IPS-18a (cell line): ENCODE results near the gene OXTR.

Experiments
- H3K27ac ChIP-seq: one replicate; pipeline ENCODE4 v1.5.1; 2013; ENCODE audit warnings: low read length
- H3K27me3 ChIP-seq: one replicate; pipeline ENCODE4 v1.6.1; 2013; ENCODE audit warnings: mild to moderate bottlenecking, low read length; ENCODE audit not compliant: control insufficient read depth, insufficient read depth
- H3K36me3 ChIP-seq: one replicate; pipeline ENCODE4 v1.6.1; 2013; ENCODE audit warnings: low read depth, low read length; ENCODE audit not compliant: control insufficient read depth
- H3K4me1 ChIP-seq: one replicate; pipeline ENCODE4 v1.6.1; 2013; ENCODE audit warnings: low read depth, low read length; ENCODE audit not compliant: control insufficient read depth
- H3K4me3 ChIP-seq: one replicate; pipeline ENCODE4 v1.5.1; 2013; ENCODE audit warnings: low read length
- H3K9ac ChIP-seq: one replicate; pipeline ENCODE4 v1.6.1; 2013; ENCODE audit warnings: mild to moderate bottlenecking, low read length, moderate library complexity
- H3K9me3 ChIP-seq: one replicate; pipeline ENCODE4 v1.6.1; 2013; ENCODE audit warnings: low read depth, low read length; ENCODE audit not compliant: control insufficient read depth

OXTR gene

DNA sequence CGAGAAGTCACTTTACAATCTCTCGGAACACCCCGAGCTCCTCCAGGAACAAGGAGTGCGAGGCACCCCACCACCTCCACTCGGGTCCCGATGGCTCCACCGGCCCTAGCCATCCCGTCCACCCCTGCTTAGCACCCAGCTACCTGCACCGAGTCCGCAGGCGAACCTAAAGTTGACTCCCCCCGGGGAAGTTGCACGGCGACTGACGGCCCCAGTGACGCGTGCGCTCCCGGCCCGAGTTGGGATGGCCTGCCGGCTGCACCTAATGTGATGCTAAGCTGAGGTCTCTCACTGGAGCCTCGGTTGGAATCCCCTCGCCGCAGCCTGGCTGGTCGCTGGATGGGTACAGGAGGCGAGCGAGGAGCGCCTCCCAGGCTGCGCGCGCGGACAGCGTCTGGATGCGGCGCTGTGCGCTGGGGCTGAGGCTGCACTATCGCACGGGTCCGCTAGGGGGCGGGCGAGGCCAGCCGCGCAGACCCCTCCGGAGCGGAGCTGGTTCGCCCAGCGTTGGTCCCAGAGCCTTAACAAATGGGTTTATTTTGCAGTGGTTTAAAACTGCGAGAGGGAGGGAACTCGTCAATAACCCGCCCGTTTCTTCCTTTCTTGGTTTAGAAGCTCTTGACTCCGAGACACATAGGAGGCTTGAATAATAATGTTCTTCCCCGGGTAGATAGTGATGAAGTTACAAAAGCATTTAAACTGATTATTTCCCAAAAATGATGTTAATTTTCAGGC is at the start of gene OXTR:
OXTR (minus strand) TSS at position 526 of the 735 bp plus-strand sequence. CDS start 1,426 bp downstream, outside the sequence.
- Histone ChIP-seq H3K4me3 (peak within 1 kb of the TSS; percentile 44), H3K36me3 (no peaks in the 10 kb centered on the region), H3K27ac (no peak within 1 kb of the TSS), H3K27me3 (peaks cover 47% of the 10 kb centered on the region), H3K9me3 (no peaks in the 10 kb centered on the region), H3K9ac (no peak within 1 kb of the TSS), H3K4me1 (peaks cover 14% of the 10 kb centered on the region)

- Histone ChIP-seq H3K9me3 (peaks cover 9% of the 10 kb centered on the region), H3K36me3 (no peaks in the 10 kb centered on the region), H3K9ac (no peak overlapping the region), H3K4me1 (no peaks in the 10 kb centered on the region), H3K27ac (no peak overlapping the region), H3K27me3 (no peaks in the 10 kb centered on the region), H3K4me3 (no peak overlapping the region)
Measured at GRCh38 chr3:8817486-8817885, 48.1 kb upstream of the OXTR start.

DNA sequence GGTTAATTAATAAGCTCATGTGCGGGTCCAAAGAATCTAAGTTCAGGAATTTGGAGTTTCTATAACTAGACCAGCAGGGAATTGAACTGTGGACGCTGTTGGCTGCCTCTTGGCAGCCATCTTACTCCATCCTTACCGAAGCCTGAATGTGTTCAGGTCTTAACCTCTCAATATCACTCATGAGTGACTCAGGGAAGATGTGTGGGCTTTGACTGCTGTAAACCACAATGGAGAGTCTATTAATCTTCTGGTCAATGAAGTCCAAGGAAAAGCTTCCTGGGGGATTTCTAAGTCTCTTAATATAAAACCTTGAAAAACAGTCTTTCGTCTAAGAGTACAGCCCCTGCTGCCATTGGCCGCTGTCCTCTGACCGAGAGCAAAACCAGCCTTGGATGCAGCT is 46.7 kb upstream of the OXTR start:
- H3K4me1 ChIP-seq = no peaks in the 10 kb centered on the region
- no peaks in the 10 kb centered on the region for H3K36me3 ChIP-seq
- no peaks in the 10 kb centered on the region for H3K27me3 ChIP-seq
- no peak overlapping the region for H3K4me3 ChIP-seq
- H3K9me3 ChIP-seq = peaks cover 9% of the 10 kb centered on the region
- H3K9ac ChIP-seq = no peak overlapping the region
- H3K27ac ChIP-seq = no peak overlapping the region

DNA sequence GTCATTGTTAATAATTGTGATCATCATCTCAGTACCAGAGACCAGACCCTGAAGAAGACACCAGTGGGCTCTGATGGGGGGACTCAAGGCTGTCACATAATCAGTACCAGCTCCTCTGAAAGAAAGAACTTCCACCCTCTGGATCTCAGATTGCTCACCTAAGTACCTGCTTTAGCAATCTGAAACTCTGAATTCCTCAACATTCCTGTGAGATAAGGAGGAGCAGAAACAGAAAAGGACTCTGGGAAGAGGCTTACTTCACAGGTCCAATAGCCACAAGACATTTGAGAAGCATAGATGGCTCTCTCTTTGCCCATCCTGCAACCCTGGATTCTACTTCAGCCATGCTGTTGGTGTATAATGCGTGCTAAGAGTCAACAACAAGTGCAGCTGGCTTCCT is 44.0 kb upstream of the OXTR start:
- Histone ChIP-seq H3K27ac (no peak overlapping the region), H3K4me3 (no peak overlapping the region), H3K36me3 (no peaks in the 10 kb centered on the region), H3K9me3 (peaks cover under 1% of the 10 kb centered on the region), H3K9ac (no peak overlapping the region), H3K4me1 (no peaks in the 10 kb centered on the region), H3K27me3 (no peaks in the 10 kb centered on the region)

GRCh38 chr3:8810561-8810960 is 41.1 kb upstream of the OXTR start:
- no peak overlapping the region for H3K9ac ChIP-seq
- no peaks in the 10 kb centered on the region for H3K27me3 ChIP-seq
- H3K27ac ChIP-seq = no peak overlapping the region
- no peaks in the 10 kb centered on the region for H3K9me3 ChIP-seq
- H3K4me3 ChIP-seq = no peak overlapping the region
- no peaks in the 10 kb centered on the region for H3K4me1 ChIP-seq
- H3K36me3 ChIP-seq = no peaks in the 10 kb centered on the region

DNA sequence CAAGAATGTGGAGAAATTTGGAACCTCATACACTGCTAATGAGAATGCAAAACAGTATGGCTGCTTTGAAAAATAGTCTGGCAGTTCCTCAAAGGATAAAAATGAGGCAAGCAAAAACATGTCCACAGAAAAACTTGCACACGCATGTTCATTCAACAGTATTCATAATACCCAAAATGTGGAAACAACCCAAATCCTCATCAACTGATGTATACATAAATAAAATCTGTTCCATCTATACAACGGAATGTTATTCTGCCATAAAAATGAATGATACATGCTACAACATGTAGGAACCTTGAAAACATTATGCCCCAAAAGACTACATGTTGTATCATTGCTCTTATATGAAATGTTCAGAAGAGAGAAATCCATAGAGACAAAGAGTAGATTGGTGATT is 36.4 kb upstream of the OXTR start:
- Histone ChIP-seq H3K36me3 (no peaks in the 10 kb centered on the region), H3K4me1 (no peaks in the 10 kb centered on the region), H3K9me3 (no peaks in the 10 kb centered on the region), H3K27me3 (no peaks in the 10 kb centered on the region), H3K9ac (no peak overlapping the region), H3K27ac (no peak overlapping the region), H3K4me3 (no peak overlapping the region)

DNA sequence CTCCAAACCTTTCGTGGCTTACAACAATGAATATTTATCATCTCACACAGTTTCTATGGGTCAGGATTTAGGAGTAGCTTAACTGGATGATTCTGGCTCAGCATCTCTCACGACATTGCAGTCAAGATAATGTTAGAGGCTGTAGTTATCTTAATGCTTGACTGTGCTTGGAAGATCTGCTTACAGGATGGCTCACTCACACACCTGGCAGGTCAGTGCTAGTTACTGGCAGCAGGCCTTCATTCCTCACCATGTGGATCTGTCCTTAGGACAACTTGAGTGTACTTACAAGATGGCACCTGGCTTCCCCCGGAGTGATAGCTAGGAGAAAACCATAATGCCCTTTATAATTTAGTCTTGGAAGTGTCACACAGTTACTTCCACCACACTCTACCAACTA is 32.8 kb upstream of the OXTR start:
- Histone ChIP-seq H3K27ac (no peak overlapping the region), H3K4me1 (no peaks in the 10 kb centered on the region), H3K9ac (no peak overlapping the region), H3K27me3 (no peaks in the 10 kb centered on the region), H3K4me3 (no peak overlapping the region), H3K9me3 (no peaks in the 10 kb centered on the region), H3K36me3 (no peaks in the 10 kb centered on the region)

DNA sequence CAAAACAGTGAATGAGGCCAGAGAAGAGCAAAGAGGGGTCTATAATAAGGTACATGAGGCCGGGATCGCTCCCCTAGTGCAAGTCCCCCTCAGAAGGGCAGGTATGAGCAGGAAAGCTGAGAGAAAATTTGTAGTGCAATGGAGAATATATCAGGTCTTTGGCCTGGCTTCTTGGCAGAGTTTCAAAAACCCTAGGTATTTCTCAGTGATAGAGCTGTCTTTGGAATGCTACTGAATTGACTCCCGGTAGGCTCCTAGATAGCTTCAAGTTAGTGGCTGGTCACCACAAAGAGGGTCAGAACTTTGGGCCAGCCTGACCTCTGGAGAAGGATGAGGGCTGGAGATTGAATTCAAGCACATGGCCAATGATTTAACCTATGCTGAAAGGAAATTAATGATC is 30.6 kb upstream of the OXTR start:
- no peak overlapping the region for H3K27ac ChIP-seq
- H3K9me3 ChIP-seq = no peaks in the 10 kb centered on the region
- no peaks in the 10 kb centered on the region for H3K36me3 ChIP-seq
- H3K4me3 ChIP-seq = no peak overlapping the region
- H3K9ac ChIP-seq = no peak overlapping the region
- H3K4me1 ChIP-seq = no peaks in the 10 kb centered on the region
- no peaks in the 10 kb centered on the region for H3K27me3 ChIP-seq

DNA sequence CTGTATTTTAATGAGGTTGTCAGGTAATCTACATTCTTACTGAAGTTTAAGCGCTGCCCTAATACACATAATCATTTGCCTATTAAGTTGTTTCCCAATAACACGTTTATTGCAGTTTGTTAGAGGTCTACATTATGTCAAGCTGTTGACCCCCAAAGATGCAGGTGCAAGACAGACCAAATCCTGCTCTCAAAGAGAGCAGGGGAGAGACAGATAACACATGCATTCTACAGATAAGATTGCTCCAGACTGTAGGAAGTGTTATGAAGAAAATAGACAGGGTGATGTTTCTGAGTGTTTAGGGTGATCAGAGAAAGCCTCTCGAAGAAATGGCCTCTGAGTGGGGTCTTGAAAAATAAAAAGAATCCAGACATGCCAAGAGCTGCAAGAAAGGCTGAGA is 24.8 kb upstream of the OXTR start:
- H3K4me1 ChIP-seq = no peaks in the 10 kb centered on the region
- no peak overlapping the region for H3K4me3 ChIP-seq
- H3K27me3 ChIP-seq = no peaks in the 10 kb centered on the region
- no peaks in the 10 kb centered on the region for H3K36me3 ChIP-seq
- no peak overlapping the region for H3K27ac ChIP-seq
- H3K9ac ChIP-seq = no peak overlapping the region
- H3K9me3 ChIP-seq = no peaks in the 10 kb centered on the region

DNA sequence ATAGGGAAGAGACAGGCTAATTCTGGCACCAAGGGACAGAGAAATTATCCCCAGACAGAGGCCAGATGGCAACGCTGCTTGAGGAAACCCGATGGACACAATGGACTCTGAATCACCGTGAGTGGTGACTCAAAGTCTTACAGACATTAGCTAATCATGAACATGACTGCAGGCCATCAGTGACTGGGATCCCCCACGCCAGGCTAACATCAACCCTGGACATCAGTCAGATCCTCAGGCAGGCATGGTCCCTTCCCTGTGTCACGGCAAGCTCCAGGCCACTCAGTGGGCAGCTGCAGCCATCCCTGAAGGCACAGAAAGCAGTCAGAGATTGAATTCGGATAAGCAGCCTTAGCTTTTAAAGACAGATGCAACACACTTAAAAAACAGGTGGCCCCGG is 23.8 kb upstream of the OXTR start:
- H3K27ac ChIP-seq = no peak overlapping the region

GRCh38 chr3:8790529-8790928 is 21.1 kb upstream of the OXTR start:
- Histone ChIP-seq H3K9me3 (no peaks in the 10 kb centered on the region), H3K36me3 (no peaks in the 10 kb centered on the region), H3K9ac (no peak overlapping the region), H3K4me3 (no peak overlapping the region), H3K4me1 (no peaks in the 10 kb centered on the region), H3K27ac (no peak overlapping the region), H3K27me3 (no peaks in the 10 kb centered on the region)

More for the DNA sequence above, 23.8 kb upstream of the OXTR start:
- no peak overlapping the region for H3K9ac ChIP-seq
- no peaks in the 10 kb centered on the region for H3K36me3 ChIP-seq
- H3K4me3 ChIP-seq = no peak overlapping the region
- H3K27me3 ChIP-seq = no peaks in the 10 kb centered on the region
- H3K9me3 ChIP-seq = no peaks in the 10 kb centered on the region
- no peaks in the 10 kb centered on the region for H3K4me1 ChIP-seq

DNA sequence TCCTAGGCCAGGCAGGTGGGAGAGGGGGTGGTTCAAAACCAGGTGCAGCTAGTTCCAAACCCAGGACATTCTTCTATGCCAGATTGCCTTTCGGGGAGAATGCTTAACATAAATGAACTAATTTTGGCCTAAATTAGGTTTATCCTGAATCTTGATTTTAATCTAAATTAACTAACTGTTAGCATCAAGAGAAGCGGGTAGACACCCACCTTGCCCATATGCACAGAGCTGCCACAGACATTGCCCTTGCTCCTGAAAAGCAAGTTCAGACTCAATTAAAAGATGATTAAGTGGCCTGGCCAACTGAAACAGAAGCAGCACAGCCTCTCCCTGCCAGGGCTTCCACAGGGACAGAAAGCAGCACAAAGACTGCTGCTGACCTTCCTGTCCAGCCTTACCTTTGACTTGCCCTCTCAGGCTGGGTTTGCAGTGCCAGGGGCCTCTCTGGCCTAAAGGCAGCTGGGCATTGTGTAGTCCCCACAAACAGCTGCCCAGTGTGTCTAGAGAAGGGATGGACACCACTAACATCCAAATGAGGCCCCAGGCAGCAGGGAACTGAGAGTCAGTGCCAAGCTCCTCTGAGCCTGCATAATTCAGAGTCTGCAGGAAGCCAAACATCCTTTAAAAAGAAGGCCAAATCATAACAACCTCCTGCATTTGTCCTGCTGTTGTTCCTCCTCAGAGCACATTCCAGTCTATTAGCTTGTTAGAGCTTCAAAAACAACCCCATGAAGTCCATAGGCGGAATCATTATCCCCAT is 15.4 kb upstream of the OXTR start:
- H3K27ac ChIP-seq = no peak overlapping the region
- no peaks in the 10 kb centered on the region for H3K27me3 ChIP-seq
- H3K4me1 ChIP-seq = peaks cover 7% of the 10 kb centered on the region
- H3K9me3 ChIP-seq = no peaks in the 10 kb centered on the region
- H3K9ac ChIP-seq = no peak overlapping the region
- no peak overlapping the region for H3K4me3 ChIP-seq
- H3K36me3 ChIP-seq = no peaks in the 10 kb centered on the region
